ENCODE data around the gene CYP4A22.
"Not testable (repeated sequence)": the region's sequence is repeated elsewhere in the genome, so short reads cannot be mapped to it uniquely, and the experiment has no call there.

Gene CYP4A22, protein sequence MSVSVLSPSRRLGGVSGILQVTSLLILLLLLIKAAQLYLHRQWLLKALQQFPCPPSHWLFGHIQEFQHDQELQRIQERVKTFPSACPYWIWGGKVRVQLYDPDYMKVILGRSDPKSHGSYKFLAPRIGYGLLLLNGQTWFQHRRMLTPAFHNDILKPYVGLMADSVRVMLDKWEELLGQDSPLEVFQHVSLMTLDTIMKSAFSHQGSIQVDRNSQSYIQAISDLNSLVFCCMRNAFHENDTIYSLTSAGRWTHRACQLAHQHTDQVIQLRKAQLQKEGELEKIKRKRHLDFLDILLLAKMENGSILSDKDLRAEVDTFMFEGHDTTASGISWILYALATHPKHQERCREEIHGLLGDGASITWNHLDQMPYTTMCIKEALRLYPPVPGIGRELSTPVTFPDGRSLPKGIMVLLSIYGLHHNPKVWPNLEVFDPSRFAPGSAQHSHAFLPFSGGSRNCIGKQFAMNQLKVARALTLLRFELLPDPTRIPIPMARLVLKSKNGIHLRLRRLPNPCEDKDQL

DNA sequence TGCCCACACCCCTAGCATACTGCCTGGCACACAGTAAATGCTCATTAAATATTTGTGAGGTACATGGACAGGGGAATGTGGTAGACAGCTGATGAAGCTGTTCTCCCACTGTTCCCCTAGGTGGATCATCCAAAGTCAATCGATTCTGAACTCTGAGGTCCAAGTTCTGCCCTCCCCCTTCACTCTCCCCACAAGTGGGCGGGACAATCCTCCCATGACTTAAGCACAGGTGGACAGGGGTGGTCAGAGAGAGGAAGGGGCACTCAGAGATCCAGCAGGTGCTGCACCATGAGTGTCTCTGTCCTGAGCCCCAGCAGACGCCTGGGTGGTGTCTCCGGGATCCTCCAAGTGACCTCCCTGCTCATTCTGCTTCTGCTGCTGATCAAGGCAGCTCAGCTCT is at the start of gene CYP4A22:
Gene CYP4A22, plus strand, starts transcription at position 244 of the 400 bp plus-strand sequence. Its CDS starts 45 bp downstream, at position 289.
- DNase-seq = no peak

DNA sequence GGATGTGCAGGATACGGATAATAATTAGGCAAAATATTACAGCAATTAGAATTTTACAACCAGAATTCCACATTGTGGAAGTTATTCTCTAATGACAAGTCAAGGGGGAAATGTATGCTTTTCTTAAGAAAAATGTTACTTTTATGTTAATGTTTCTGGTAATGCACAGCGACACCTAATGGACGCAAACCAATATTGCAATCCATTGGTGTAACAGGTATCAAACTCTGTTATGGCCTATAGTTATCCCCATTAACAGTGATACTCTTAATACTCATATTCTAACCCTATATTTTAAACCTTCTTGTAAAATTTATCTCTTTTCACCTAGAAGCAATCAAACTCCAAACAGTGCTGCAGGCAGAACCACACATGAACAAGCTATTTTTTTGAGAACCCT is 47.9 kb upstream of the CYP4A22 start:
- peak; percentile 30 to 32 for DNase-seq

DNA sequence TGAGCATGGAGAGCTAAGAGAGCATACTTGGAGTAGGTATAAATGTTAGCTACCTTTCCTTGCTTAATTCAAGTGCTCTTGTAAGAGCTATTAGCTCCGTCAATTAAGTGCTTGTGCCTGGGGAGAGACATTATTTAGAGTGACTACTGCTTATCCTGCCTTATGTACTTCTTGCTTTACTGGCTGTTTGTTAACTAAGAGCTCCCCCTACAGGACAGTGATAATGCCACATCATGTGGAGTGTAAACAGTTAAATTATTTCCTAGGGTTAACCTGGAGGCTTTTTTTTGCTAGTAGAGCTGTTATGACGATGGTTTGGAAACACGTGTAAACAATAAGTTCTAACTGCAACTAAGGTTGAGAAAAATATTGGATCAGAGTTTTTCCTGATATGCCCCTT is 45.8 kb upstream of the CYP4A22 start:
- not testable (repeated sequence) for DNase-seq

DNA sequence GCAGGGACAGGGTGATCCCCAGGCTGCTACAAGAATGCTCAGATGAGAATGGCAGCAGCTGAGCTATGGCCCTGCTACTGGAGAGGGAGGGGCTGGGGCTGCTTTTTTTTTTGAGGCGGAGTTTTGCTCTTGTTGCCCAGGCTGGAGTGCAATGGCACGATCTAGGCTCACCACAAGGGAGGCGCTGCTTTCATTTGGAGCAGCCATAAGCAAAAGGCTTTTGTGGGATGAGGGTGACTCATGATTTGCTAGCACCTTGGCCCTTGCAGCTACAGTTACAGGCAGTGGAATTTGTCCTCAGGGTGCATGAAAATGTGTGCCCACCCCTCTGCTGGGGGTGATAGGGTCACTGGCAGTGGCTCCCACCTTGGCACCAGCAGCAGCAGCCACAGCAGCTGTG is 32.4 kb upstream of the CYP4A22 start:
- DNase-seq = no peak

DNA sequence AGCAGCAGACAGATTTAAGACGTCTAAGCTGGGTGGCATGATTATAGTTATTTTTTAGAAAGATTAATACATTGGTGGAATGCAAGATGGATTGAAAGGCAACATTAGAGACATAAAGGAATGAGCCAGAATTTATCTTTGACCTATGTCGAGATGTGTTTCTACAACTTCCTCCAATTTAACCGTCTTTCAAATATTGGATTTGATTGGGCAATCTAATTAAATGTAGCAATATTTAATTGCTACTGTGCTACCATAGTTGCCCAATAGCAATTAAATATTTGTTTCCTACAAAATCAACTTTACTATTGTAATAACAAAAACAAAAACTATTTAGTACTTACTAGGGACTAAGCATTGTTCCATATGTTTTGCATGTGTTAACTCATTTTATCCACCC is 30.4 kb upstream of the CYP4A22 start:
- DNase-seq = no peak

DNA sequence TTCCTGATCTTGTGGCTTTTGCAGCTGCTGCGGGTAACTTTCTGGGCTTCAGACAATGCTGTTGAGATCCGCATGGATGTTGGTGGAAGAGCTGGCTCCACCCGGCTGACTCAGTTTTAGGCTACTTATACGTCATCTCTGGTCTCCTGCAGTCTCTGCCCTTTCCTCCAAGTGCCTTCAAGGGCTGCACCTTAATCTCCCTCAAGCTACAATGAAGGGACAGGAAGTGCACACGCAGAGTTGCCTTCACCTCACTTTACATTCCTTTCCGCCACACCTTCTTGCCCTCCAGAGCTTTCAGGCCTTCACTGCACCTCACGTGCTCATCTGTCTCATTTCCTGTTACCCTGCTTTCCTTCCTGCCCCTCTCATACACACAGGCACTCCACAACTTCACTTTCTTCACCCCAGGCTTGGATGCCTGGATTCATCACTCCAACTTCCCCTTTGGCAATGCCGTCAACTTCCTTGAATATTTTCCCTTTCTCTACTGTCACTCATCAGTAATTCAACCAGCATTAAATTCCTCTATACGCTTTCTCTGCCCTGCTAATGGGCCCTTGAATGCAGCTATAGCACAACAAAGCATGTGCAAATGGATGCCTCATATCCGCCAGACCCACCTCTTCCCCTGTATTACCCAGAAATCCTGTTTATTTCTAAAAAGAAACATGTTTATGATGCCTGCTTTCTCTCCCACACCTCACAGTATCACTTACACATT is 29.2 kb upstream of the CYP4A22 start:
- DNase-seq = not testable (repeated sequence)

DNA sequence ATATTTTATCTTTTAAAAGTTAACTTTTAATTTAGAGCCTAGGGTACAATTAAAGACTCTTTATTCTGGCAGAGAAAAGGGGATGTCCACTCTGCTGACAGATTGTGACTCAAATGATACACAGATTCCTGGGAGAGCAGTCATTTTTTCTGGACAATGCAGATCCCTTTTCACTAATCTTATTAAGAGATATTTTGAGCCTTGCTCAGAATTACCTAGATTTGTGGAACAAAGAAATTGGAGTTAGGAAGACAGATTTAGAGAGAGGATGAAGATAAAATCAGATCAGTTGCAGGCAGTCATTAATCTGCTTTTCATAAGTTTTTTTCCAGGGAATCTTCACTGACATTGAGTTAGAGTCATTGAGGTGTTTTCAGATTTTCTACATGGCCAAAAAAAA is 27.8 kb upstream of the CYP4A22 start:
- DNase-seq = not testable (repeated sequence)

DNA sequence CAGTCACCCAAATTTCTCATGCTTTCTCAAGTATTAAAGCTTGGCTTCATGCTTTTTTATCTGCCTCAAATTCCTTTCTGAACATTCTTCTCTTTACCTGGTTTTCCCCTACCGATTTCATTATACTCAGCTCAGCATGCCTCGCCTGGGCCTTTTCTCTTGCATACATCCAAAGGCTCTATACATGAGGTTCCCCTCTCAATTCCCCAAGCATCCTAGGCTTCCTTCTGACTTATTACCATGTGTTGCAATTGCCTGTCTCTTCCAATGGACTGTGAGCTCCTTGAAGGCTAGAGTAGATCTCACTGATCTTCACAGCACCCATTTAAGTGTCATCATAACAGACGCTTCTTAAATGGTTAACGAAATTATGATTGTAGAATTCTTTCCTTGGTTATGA is 24.1 kb upstream of the CYP4A22 start:
- DNase-seq = no peak

DNA sequence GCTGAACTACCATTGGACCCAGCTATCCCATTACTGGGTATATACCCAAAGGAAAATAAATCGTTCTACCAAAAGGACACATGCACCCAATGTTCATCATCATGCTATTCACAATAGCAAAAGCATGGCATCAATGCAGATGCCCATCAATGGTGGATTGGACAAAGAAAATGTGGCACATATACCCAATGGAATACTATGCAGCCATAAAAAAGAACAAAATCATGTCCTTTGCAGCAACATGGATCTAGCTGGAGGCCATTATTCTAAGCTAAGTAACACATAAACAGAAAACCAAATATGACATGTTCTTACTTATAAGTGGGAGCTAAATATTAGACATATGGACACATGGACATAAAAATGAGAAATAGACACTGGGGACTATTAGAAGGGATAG is 16.2 kb upstream of the CYP4A22 start:
- not testable (repeated sequence) for DNase-seq

DNA sequence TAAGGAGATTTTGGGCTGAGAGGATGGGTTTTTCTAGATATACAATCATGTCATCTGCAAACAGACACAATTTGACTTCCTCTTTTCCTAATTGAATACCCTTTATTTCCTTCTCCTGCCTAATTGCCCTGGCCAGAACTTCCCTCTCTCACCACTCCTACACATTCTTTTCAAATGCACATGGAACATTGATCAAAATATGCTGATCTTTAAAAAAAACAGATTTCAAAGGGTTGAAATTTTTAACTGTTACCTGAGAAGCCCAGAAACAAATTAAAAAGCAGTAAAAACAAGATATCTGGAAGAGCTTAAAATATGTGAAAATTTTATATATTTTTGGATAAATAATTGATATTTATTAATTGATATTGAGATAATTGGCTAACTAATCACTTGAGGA is 12.4 kb upstream of the CYP4A22 start:
- not testable (repeated sequence) for DNase-seq

DNA sequence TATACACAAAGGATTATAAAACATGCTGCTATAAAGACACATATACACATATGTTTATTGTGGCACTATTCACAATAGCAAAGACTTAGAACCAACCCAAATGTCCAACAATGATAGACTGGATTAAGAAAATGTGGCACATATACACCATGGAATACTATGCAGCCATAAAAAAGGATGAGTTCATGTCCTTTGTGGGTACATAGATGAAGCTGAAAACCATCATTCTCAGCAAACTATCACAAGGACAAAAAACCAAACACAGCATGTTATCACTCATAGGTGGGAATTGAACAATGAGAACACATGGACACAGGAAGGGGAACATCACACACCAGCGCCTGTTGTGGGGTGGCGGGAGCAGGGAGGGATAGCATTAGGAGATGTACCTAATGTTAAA is 10.2 kb upstream of the CYP4A22 start:
- not testable (repeated sequence) for DNase-seq

DNA sequence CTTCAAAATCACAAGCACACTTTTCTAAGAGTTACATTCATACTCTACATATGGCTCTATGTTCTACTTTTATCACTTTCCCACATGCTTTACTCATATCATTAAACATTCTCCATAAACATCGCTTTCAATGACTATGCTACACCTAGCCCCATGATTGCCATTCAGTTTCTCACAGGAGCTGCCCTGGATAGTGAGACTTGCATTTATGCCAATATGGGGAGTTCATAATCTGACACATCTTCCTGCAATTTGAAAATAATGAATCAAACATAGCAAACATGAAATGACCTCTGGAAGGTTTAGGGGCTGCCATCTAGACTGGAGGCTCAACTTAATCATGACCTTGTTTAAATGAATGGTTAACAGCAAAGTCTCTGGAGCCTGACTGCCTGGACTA is 9.0 kb upstream of the CYP4A22 start:
- no peak for DNase-seq

DNA sequence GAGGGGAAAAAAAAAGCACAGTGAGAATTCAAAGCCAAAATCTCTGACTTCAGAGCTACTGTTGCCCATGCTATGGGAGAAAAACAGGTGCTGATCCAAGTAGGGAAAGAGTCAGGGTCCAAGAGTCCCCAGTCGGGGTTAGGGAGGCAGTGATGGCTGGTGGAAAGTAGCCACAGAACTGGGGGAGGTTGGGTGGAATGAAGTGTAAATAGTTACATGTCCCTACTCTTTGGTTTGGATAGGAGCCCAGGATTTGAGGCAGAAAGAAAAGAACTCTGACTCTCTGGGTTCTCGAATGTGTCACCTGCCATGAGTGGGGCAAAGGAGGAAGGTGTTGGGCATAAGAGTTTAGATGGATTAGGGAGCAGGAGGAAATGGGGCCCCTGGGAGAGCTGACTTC is 8.4 kb upstream of the CYP4A22 start:
- DNase-seq = not testable (repeated sequence)

DNA sequence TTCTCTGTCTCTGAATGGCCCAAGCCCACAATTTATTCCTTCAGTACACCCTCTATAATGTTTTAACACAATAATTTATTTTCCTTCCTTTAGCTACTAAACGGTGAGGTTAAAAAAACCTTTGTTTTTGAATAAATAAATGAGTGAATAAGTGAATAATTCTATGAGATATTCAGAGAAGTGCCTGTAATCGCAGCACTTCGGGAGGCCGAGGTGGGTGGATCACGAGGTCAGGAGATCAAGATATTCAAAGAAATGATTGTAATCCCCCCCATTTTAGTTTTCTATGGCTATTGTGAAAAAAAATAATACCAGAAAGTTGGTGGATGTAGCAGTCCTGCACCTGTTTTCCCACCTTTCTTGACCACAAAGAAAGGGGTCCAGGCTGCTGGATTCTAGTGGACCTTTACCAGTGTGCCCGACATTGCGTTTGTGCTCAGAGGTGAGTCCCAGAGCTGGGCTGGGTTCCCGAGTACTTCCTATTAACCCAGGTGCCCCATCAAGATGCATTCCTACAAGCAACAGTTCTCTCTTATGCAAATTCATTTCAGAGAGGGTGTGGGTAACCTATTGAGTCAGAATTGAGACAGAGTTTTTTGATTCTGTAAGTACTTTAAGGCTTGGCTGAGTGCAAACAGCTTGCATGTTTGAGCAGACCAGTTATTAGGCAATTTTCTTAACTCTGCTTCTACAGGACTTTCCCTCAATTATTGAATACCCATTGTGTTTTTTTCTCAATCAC is 7.6 kb upstream of the CYP4A22 start:
- DNase-seq = not testable (repeated sequence)

DNA sequence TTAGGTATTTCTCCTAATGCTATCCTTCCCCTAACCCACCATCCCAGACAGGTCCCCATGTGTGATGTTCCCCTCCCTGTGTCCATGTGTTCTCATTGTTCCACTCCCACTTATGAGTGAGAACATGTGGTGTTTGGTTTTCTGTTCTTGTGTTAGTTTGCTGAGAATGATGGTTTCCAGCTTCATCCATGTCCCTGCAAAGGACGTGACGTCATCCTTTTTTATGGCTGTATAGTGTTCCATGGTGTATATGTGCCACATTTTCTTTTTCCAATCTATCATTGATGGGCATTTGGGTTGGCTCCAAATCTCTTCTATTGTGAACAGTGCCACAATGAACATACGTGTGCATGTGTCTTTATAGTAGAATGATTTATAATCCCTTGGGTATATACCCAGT is 4.6 kb upstream of the CYP4A22 start:
- DNase-seq = not testable (repeated sequence)

DNA sequence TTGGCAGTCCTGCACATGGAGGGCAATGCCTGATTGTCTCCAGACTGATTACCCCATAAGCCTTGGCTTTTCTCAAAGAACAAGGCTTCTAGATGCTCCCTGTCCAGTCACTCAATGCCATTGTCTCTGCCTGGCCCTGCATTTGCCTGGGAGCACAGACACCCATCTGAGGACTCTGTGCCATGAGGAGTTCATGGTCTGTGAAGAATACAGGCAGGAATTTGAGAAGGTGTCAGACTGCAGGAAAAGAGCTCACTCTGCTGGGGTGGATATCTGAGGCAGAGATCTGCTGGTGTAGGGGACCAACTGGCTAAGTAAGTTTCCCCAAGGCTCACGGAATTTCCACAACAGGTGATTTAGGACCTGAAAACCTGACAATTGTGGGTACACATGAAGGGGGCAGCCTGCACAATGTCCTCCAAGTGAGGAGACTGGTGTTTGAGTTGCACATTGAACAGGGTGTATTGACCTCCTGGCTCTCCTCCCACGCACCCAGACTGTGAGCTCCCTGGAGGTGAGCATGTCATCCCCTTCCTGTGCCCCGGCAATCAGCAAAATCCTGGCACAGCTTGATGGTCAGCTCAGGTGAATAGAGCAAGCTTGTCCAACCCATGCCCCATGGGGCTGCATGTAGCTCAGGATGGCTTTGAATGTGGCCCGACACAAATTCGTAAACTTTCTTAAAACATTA is 829 bp downstream of the CYP4A22 start:
- DNase-seq = no peak

DNA sequence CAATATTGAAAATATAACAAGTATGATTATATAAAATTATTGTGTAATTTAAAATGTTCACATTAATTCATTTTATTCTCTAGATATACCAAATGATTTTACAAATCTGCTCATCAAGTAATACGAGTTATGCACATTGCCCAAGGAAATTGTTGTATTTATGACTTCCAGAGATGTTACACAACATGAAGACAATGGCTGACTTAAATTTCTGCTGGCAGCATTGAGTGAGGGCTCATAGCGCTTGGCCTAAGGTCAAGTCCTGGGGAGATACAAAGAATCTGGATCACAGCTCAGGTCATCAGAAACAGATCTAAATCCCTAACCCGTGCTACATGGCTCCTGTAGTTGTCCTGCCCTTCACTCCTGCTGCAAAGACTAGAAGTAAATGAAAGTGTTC is 3.1 kb downstream of the CYP4A22 start:
- not testable (repeated sequence) for DNase-seq

DNA sequence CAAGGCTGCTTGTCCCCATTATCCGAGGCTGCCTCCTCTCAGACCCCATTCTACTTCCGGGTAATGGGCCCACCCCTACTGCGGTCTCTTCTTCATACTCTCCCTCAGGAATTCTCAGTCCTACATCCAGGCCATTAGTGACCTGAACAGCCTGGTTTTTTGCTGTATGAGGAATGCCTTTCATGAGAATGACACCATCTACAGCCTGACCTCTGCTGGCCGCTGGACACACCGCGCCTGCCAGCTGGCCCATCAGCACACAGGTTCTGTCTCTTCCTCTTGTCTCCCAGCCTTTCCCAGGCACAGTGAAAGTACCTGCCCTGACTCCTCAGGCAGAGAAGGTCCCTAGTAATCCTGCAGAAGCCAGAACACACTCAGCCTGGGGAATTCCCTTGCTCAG is 6.4 kb downstream of the CYP4A22 start:
- not testable (repeated sequence) for DNase-seq

DNA sequence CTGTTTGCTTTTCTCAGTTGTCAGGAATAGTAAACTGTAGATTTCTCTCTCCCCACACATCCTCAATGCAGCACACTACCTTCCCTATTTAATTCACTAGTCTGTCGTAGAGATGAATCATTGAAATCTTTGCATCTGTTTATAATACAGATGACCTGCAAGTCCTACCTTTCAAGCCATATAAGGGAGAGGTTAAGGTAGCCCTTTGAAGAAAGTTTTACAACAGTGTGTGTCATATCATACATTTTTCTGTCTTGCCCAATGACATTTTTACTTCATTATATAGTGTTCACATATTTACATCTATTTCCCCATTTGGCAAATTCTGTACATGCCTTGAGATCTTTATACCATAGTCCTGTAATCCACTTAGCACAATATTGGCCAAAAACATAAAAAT is 9.3 kb downstream of the CYP4A22 start:
- DNase-seq = not testable (repeated sequence)

DNA sequence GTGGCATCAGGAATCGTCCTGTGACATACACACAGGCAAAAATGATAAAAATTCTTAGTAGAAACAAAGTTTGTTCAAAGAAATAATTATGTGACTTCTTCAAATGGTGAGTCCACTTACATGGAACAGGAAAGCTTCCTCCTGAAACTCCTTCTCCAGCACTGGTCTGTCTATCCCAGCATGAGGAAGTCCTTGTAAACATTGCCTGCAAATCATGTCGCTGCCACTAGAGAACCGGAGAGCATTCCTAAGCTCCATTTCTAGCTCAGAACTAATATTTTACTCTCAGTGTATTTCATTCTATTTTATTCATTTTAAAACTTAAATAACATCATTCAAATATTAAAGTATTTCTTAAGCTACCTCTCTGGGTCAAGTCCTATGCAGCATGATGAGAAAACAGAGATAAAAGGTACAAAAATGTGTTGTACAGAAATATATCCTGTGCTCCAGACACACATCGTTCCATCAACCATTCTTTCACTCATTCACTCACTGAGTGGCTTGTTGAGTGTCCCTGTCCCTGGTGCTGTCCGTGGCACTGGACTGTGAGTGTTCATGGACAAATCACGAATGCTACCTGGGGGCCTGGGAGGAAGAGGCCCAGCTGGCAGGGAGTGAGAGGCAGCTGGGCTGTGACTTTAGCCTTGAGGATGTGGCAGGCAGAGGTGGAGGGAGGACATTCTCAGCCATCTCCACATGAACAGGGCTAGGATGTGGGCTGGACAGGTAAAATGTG is 10.0 kb downstream of the CYP4A22 start:
- DNase-seq = no peak

DNA sequence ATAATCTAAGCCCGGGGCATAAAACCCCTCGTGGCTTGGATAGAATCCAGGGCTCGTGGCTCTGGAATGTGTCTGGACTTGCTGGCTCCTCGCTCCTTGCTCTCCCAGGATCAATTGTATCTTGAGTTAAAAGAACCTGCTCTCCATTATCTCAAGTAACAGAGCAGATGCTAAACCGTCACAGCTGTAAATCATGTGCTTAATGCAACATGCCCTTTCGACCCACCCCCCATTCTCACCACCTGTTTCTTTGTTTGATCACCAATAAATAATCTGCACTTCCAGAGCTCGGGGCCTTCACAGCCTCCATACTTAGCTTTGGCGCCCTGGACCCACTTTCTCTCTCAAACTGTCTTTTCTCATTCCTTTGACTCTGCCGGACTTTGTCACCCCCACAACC is 11.9 kb downstream of the CYP4A22 start:
- DNase-seq = not testable (repeated sequence)

DNA sequence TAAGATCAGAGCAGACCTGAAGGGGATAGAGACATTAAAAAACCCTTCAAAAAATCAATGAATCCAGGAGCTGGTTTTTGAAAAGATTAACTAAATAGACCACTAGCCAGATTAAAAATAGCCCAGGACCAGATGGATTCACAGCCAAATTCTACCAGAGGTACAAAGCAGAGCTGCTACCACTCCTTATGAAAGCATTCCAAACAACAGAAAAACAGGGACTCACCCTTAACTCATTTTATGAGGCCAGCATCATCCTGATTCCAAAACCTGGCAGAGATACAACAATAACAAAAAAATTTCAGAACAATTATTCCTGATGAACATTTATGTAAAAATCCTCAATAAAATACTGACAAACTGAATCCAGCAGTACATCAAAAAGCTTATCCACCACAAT is 19.2 kb downstream of the CYP4A22 start:
- DNase-seq = not testable (repeated sequence)
